ENCODE measurements around the gene EPS8. TPM values are rescaled to one million over a fixed set of nuclear protein-coding genes. Genes with fewer than 3 reads are reported as not detected.

The EPS8 gene
- total RNA-seq, 1 donor from 2014 or later, result 35.0 TPM

Other genes starting within 250 kb of the EPS8 start
- gene STRAP, start 93.0 kb upstream of the EPS8 start, total RNA-seq, result 99.8 and 113 TPM in 2 replicates
- gene DERA, start 121.9 kb upstream of the EPS8 start, total RNA-seq, result 68.6 and 76.4 TPM in 2 replicates